Measurements from ENCODE around the gene FCHSD2. TPM values are rescaled to one million over a fixed set of nuclear protein-coding genes. Genes with fewer than 3 reads are reported as not detected.

FCHSD2 gene
- total and polyA plus RNA-seq, 2 of the 8 experiments (the other 6 are each of a cell fraction or from before 2014, with no cell fraction given), result 4.1 to 7.8 TPM

GRCh38 chr11:72842653-72843330 is 299.3 kb downstream of the FCHSD2 start:
- no peak overlapping the region for H2BK12ac ChIP-seq (ENCODE audit: low read depth, low read length)

More at GRCh38 chr11:72842653-72843330, 299.3 kb downstream of the FCHSD2 start:
- H3K79me1 ChIP-seq (ENCODE audit: low read depth, low read length), result no peaks in the 10 kb centered on the region
- no peak overlapping the region for H2BK15ac ChIP-seq (ENCODE audit: low read length)
- no peak overlapping the region for H2BK5ac ChIP-seq (ENCODE audit: low read depth, low read length)
- H3K23me2 ChIP-seq (ENCODE audit: low read depth, low read length), result no peaks in the 10 kb centered on the region
- no peaks in the 10 kb centered on the region for H4K20me1 ChIP-seq (replicated peaks in 1 of 2; ENCODE audit: control insufficient read depth in 1 of 2, insufficient read depth in 2 of 2, low read length in 2 of 2)
- H3K27ac ChIP-seq (ENCODE audit: low read depth, low read length), result no peak overlapping the region
- H3K4me3 ChIP-seq (ENCODE audit: extremely low read depth in 1 of 4, insufficient read depth in 2 of 4, low read depth in 3 of 4, low read length in 4 of 4), result no peak overlapping the region
- H4K5ac ChIP-seq (ENCODE audit: insufficient read length, low read depth, low read length), result no peak overlapping the region
- no peak overlapping the region for H4K8ac ChIP-seq (ENCODE audit: extremely low read depth, insufficient read depth, low read length)
- H3K4ac ChIP-seq (replicated peaks; ENCODE audit: insufficient read length, low read depth, low read length), result no peak overlapping the region
- H4K91ac ChIP-seq (replicated peaks; ENCODE audit: insufficient read length, low read length), result no peak overlapping the region
- H3K23ac ChIP-seq (ENCODE audit: insufficient read length), result no peak overlapping the region
- no peak for DNase-seq (ENCODE audit: low read depth in 1 of 2, low spot score in 2 of 2)
- no peak overlapping the region for H3K18ac ChIP-seq (ENCODE audit: extremely low read depth, low read length)
- H3K36me3 ChIP-seq (ENCODE audit: control insufficient read depth in 2 of 4, insufficient read depth in 4 of 4, low read length in 3 of 4), result no peaks in the 10 kb centered on the region
- no peak overlapping the region for H3K56ac ChIP-seq (replicated peaks; ENCODE audit: insufficient read length, low read depth, low read length)
- H3K9ac ChIP-seq (replicated peaks in 1 of 4; ENCODE audit: extremely low read depth in 1 of 4, low read depth in 3 of 4, low read length in 3 of 4), result no peak overlapping the region
- no peak overlapping the region for H3K14ac ChIP-seq (ENCODE audit: insufficient read length)
- H3K79me2 ChIP-seq (ENCODE audit: control insufficient read depth in 1 of 2, insufficient read depth in 2 of 2, low read length in 2 of 2), result no peaks in the 10 kb centered on the region
- no peaks in the 10 kb centered on the region for H3K9me3 ChIP-seq (ENCODE audit: insufficient read depth in 2 of 2, low read depth in 1 of 2, low read length in 1 of 2)
- ChIA-PET CTCF (ENCODE audit: partially characterized antibody) (interaction anchor here (2.7 kb wide), 1 partner anchor 11 kb away, joined by 34 read pairs; no protein-coding TSS in a partner anchor), POLR2A (ENCODE audit: partially characterized antibody) (no interaction called here)
- no peaks in the 10 kb centered on the region for H3K4me1 ChIP-seq (replicated peaks in 1 of 4; ENCODE audit: control insufficient read depth in 3 of 4, insufficient read depth in 4 of 4, low read length in 3 of 4)
- TF ChIP-seq SIRT6 (IDR thresholded peaks at IDR 0.05; ENCODE audit: low read length) (no peak), GTF2F1 (IDR thresholded peaks at IDR 0.05; ENCODE audit: borderline replicate concordance, low read depth, low read length) (no peak), EP300 (IDR thresholded peaks at IDR 0.05; ENCODE audit: borderline replicate concordance in 1 of 2, low read depth in 2 of 2, low read length in 2 of 2) (no peak), SP2 (IDR thresholded peaks at IDR 0.05; ENCODE audit: low read length) (no peak)
- H3K4me2 ChIP-seq (ENCODE audit: insufficient read depth in 1 of 2, low read depth in 2 of 2, low read length in 2 of 2), result no peak overlapping the region
- H2BK120ac ChIP-seq (replicated peaks; ENCODE audit: low read depth, low read length), result no peak overlapping the region
- H2BK20ac ChIP-seq (ENCODE audit: low read length), result no peak overlapping the region
- H2AK5ac ChIP-seq (ENCODE audit: low read depth, low read length), result no peak overlapping the region
- no peak for FAIRE-seq
- no peaks in the 10 kb centered on the region for H3K27me3 ChIP-seq (replicated peaks in 1 of 4; ENCODE audit: control insufficient read depth in 3 of 4, extremely low read depth in 1 of 4, insufficient read depth in 3 of 4, low read length in 3 of 4)
- 87% methylated on average over 14 of the region's 14 CpGs; no CpG with 5 or more reads in 1 of the 2 experiments for WGBS, 2 experiments (ENCODE audit: extremely low coverage in 1 of 2, insufficient coverage in 1 of 2, insufficient read length in 1 of 2, insufficient replicate concordance in 2 of 2, low coverage in 1 of 2, low lambda C conversion rate in 2 of 2, missing lambda C conversion rate in 1 of 2)
- no peak overlapping the region for H2AFZ ChIP-seq (ENCODE audit: low read length)
